Activated CD8-positive, alpha-beta memory T cell treated with anti-CD3 and anti-CD28 coated beads, Interleukin-2, amount 50 U/mL, for 48 hours (primary cell): ENCODE measurements around the gene IL36G.
"Not testable (repeated sequence)": the region's sequence is repeated elsewhere in the genome, so short reads cannot be mapped to it uniquely, and the experiment has no call there.

Experiments
- DNase-seq: peaks from one replicate; pipeline ENCODE4 v3.0.0-alpha.2; 2020

Gene IL36G

GRCh38 chr2:112977559-112978056, at the start of gene IL36G:
Gene IL36G (plus strand): TSS chr2:112978006. CDS start chr2:112978639, 633 bp downstream.
- DNase-seq, result no peak

- DNase-seq, result no peak
Observed at GRCh38 chr2:112933261-112933660, 44.5 kb upstream of the IL36G start.

GRCh38 chr2:112934117-112934516, 43.7 kb upstream of the IL36G start:
- DNase-seq, result not testable (repeated sequence)

GRCh38 chr2:112936927-112937232, 40.9 kb upstream of the IL36G start:
- DNase-seq, result no peak

GRCh38 chr2:112938904-112939303, 38.9 kb upstream of the IL36G start:
- DNase-seq, result no peak

- no peak for DNase-seq
Observed at GRCh38 chr2:112939425-112939824, 38.4 kb upstream of the IL36G start.

GRCh38 chr2:112940859-112941625, 36.8 kb upstream of the IL36G start:
- no peak for DNase-seq

GRCh38 chr2:112941753-112942653, 35.8 kb upstream of the IL36G start:
- DNase-seq, result peak; percentile 87

GRCh38 chr2:112942654-112943002, 35.2 kb upstream of the IL36G start:
- no peak for DNase-seq

- no peak for DNase-seq
Observed at GRCh38 chr2:112944971-112945370, 32.8 kb upstream of the IL36G start.

GRCh38 chr2:112946086-112946485, 31.7 kb upstream of the IL36G start:
- no peak for DNase-seq

- no peak for DNase-seq
Observed at GRCh38 chr2:112947374-112947773, 30.4 kb upstream of the IL36G start.

- no peak for DNase-seq
Observed at GRCh38 chr2:112949456-112949855, 28.4 kb upstream of the IL36G start.

- no peak for DNase-seq
Observed at GRCh38 chr2:112954364-112954763, 23.4 kb upstream of the IL36G start.

GRCh38 chr2:112957511-112957910, 20.3 kb upstream of the IL36G start:
- no peak for DNase-seq

GRCh38 chr2:112958428-112959108, 19.2 kb upstream of the IL36G start:
- DNase-seq, result no peak

GRCh38 chr2:112959109-112959812, 18.5 kb upstream of the IL36G start:
- no peak for DNase-seq

- DNase-seq, result no peak
Observed at GRCh38 chr2:112960230-112960825, 17.5 kb upstream of the IL36G start.

- no peak for DNase-seq
Observed at GRCh38 chr2:112962308-112963175, 15.3 kb upstream of the IL36G start.

GRCh38 chr2:112967023-112967422, 10.8 kb upstream of the IL36G start:
- DNase-seq, result no peak

- DNase-seq, result no peak
Observed at GRCh38 chr2:112972423-112973086, 5.3 kb upstream of the IL36G start.
